GM19467 (cell line): ENCODE data around the gene FAM210A.
A peak's percentile ranks its signal among the peaks of the same experiment; 100 is the strongest.

Experiments
- ATAC-seq: cut with Tn5 transposase; IDR thresholded peaks from one replicate; pipeline ENCODE4 v1.9.1; 2021; ENCODE audit warnings: mild to moderate bottlenecking, moderate library complexity; ENCODE audit not compliant: unreplicated experiment

Gene FAM210A

DNA sequence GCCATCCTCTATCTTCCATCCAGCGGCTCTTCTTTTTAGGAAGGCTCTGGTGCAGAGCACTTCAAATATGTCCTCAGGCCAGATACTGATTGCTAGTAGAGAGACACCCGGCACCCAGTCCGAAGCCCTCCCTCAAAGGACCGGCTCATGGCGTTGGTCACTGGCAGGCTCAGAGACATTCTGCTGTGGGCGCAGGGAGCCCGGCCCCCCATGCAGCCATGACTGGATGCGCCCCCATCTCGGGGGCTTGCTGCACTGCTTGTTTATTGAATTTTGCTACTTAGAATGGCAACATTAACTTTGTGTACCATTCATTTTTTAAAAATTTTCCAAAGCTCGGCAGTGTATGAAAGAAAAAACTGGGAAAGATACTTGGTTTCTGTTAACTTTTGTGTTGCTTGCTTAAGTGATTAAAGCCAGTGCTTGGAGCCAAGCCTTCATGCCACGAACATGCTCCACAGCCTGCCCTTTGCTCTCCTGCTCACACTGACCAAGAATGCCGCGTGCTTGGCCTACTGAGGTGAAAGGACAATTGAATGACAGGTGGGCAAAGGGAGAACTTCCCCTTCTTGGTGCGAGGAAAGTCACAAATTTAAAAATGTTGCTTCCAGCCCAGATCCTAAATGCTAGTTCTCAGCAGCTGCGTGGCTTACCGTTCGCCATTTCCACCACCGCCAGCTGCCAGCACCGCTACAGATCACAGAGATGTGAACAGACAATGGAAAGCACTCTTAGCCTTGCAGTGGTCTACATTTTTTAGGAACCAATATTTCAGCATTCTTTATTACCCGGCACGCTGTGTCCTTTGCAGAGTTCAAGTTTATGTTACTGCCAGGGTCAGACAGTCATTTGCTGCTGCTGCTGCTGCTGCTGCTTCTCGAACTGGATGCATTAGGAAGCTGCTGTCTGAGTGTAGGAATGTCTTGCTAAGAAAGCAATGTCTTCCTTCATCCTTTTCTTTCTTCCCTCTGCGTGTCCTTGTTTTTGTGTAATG lies 76.7 kb downstream of the FAM210A start:
- ATAC-seq: no peak

DNA sequence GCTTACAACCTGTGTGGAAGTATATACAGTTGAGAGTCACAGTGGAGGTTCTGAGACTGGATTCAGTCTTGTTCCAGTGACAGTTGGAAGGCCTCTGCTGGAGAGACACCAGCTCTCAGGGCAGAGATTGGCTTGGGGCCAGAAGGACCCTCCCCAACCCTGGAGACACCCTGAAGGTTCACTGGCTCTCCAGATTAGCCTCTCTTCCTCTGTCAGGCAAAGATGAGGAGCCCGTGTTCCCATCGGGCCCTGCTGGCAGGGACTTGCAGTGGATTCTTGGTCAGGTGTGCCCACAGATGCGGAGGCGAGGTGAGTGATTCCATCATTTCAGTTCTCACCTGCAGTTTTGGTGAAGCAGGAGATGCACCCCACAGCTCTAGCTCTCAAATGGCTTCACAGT lies 78.6 kb downstream of the FAM210A start:
- ATAC-seq: no peak

DNA sequence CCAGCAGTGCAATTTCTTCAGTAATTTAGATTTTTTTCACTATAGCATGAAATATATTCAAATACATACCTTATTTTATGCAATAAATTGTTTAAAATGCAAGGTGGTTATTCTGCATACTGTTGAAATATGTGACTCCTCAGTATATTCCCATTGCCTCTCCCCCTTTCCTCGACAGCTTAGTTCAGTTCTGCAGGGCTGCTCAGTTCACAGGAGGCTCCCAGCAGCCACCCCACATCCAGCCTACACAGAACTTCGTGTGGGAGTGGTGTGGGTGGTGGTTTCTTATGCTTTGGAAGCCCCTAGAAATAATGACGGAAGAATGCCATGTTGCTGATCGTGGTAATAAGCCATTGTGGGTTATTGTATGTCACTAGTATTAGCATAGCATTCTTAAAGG lies 79.7 kb downstream of the FAM210A start:
- no peak for ATAC-seq

- ATAC-seq: no peak
These were observed 81.3 kb downstream of the FAM210A start for GRCh38 chr18:13645093-13645492.

DNA sequence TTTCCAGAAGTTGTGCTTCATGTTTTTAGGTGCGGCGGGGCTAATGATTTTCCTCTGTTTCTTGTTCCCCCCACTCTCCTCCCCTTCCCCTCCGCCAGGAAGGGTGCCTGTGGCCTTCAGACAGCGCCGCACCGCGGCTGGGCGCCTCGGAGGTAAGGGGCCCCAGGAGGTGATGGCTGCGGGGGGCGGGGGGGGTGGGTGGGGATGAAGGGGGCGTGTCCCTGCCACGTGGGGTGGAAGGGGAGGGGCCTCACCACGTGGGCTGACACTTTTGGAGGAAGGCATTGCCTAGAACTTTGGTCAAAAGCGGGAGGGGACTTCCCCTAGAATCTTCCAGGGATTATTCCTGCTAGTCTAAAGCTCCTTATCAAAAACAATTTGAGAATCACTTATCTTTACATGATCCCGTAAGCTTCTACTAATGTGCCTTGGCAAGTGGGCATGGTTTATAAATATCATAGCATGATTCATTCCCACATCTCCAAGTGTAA lies 83.1 kb downstream of the FAM210A start:
- ATAC-seq: no peak

- no peak for ATAC-seq
These were observed 83.9 kb downstream of the FAM210A start for GRCh38 chr18:13642440-13642827.

DNA sequence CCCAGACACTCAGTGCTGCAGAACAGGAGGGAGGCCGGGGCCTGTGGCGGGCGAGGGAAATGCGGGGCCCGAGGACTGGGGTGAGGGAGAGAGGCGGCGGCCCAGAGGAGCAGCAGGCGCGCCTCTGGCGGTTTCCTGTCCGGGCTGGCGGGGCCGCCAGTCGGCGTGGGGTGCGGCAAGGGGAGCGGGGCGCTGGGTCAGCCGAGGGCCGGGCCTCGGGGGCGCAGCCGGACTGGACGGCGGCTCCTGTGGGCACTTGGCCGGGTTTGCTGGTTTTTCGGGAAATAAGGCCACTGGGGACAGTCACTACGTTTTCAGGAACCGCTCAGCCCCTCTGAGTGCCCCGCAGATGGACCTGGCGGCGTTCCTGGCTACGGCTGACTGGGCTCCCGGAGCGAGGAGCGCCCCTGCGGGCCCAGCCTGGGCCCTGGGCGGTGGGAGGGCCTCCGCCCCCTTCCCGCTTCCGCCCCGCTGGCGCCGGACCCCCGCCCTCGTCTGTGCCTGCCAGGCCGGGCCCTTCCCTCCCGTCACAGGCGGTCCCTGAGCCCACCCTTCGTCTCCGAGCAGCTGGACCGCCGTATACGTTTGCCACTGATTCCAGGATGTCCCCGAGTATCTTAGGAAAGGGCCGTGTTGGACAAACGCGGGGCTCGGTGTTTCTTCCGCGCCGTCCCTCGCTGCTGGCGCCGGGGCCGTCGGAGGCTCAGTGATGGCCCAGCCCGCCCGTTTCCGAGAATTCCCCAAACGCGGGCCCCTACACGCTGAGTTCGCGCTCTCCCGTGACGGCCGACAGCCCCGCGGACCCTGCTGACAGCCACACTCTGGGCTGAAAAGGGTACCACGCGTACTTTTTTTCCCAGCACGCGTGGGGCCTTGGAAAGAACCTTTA lies 84.6 kb downstream of the FAM210A start:
- no peak for ATAC-seq

GRCh38 chr18:13640266-13640860 lies 86.0 kb downstream of the FAM210A start:
- no peak for ATAC-seq

- ATAC-seq: no peak
These were observed 87.4 kb downstream of the FAM210A start for GRCh38 chr18:13638719-13639595.

- ATAC-seq: no peak
These were observed 91.3 kb downstream of the FAM210A start for GRCh38 chr18:13635046-13635445.

DNA sequence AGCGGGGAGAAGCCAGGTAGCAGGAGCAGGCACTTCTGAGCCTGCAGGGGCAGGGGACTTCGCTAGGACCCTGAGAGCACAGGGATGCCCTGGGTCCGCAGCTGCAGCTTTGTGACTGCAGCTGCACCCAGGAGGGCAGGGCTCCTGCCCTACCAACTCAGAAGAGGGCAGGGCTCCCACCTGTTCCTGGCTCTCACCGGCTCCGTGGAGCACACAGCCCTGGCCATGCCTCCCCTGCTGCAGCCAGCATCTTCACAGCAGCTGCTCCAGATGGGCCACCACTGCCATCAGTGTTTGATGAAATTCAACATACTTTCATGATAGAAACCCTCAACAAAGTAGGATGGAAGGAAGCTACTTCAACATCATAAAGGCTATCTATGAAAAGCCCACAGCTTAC lies 92.7 kb downstream of the FAM210A start:
- no peak for ATAC-seq

GRCh38 chr18:13630716-13631268 lies 95.6 kb downstream of the FAM210A start:
- ATAC-seq: no peak

DNA sequence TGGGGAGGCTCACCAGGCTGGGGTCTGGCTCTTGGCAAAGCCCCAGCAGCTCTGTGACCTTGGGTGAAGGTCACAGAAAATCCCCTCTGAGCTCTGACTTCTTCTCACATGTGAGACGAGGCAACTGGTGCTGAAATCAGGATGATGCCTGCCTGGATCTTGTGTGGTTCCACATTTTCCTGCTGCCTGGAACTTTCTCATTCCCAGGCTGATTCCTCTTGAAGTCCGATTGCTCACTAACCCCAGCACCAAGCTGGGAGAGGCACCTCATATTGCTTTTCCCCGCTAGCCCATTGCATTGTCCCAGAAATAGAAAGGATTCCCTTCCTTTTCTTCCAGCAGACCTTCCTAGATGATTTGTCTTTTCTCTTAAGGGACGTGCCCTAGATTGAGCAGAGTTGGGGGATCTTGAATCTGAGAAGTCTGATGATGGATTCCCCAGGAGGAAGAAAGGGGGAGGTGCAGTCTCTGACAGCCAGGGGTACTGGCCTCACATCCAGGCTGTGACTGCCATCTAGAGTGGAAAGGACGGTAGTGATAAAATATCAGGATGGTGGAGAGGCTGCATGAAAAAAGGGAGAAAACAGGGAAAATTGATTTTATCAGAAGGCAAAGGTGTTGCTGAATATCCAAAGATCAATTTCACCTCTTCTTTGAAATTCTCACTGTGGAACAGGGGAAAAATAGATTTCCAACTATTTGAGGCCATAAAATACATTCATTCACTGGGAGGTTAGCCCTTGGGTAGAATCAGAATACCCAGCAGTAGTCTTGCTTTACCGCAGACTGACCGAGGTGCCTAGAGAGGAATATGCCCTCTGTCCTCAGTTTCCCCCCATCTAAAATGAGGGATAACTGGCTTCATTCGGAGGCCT lies 96.3 kb downstream of the FAM210A start:
- peak; percentile 74 for ATAC-seq

DNA sequence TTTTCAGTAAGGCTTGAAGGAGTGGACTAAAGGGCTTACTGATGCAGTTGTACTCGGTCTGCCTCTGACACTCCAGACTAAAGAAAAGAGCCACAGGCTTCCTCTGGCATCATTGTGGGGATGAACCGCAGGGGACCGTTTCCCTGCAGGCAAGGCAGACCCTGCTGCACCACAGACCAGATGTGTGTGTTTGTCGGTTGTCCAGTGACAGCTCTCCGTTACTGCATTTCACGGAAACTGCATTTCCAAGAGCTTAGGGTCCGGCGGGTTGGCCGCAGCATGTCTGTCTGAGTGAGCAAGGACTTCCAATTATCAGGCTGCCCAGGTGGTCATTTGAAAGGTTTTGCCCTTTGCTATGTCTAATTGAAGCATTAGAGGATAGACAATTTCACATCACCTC lies 98.1 kb downstream of the FAM210A start:
- ATAC-seq: no peak

DNA sequence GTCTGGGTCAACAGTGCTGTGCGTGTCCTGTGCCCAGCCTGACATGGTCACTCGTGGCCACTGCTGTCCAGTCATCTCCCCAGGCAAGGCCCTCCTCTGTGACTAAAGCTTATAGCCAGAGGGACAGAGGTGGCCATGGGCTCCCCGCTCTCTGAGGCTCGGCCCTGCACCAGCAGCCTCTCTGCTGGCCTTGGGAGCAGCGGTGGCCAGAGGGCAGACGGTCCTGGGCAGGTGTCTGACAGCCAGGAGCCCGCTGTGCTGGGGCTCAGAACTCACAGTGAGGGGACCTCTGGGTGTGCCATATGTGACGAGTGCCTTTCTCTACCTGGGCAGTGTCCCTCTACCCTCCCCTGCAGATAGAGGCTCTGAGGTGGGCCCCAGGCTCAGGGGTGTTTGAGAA lies 98.7 kb downstream of the FAM210A start:
- no peak for ATAC-seq

- ATAC-seq: no peak
These were observed 99.8 kb downstream of the FAM210A start for GRCh38 chr18:13626544-13626908.

- no peak for ATAC-seq
These were observed 100.4 kb downstream of the FAM210A start for GRCh38 chr18:13625843-13626543.

GRCh38 chr18:13625355-13625754 lies 101.0 kb downstream of the FAM210A start:
- ATAC-seq: no peak
